Pancreas (tissue), 10 donors: Measurements from ENCODE around the gene HIPK2. TPM values are rescaled to one million over a fixed set of nuclear protein-coding genes. Genes with fewer than 3 reads are reported as not detected.
"Not testable (repeated sequence)": the region's sequence is repeated elsewhere in the genome, so short reads cannot be mapped to it uniquely, and the experiment has no call there.

Source experiments
- ATAC-seq, 4 donors: fragments of 200-7000 bp; cut with Tn5 transposase; one replicate each; pipeline versions ENCODE4 v1.8.0 to v1.9.1; 2020; ENCODE audit warnings: mild to moderate bottlenecking in 4 of 4, moderate library complexity in 4 of 4
- DNase-seq, 6 donors: peaks; one replicate each; pipeline ENCODE4 v3.0.0-alpha.2; 2020
- FAIRE-seq: peaks from 2 replicates; lab custom pipeline; 2012; peaks lifted over from hg19 to GRCh38; lab: Jason Lieb, UNC
- H3K27ac ChIP-seq, 4 donors: fragments of 200-600 bp; sonication (generic); 1 replicate in 3 of 4; 2 replicates in 1 of 4; pipeline versions ENCODE4 v1.5.0 to v1.8.0; 2020
- H3K27me3 ChIP-seq, 4 donors: fragments of 200-600 bp; one replicate each; pipeline ENCODE4 v1.8.0; 2021
- H3K36me3 ChIP-seq, 3 donors: fragments of 200-600 bp; sonication (generic) in 1 of 3; one replicate each; pipeline versions ENCODE4 v1.5.0 to v1.8.0; 2020 to 2021
- H3K4me1 ChIP-seq, 3 donors: fragments of 200-600 bp; one replicate each; pipeline ENCODE4 v1.8.0; 2021
- H3K4me3 ChIP-seq, 4 donors: fragments of 200-600 bp; sonication (generic) in 2 of 4; one replicate each; pipeline versions ENCODE4 v1.5.0 to v1.8.0; 2020 to 2021
- H3K9me3 ChIP-seq, 4 donors: fragments of 200-600 bp; one replicate each; pipeline ENCODE4 v1.8.0; 2021
- CTCF ChIP-seq, 4 donors: fragments of 200-600 bp; sonication (generic) in 3 of 4; IDR thresholded peaks; one replicate each; pipeline versions ENCODE4 v1.5.0 to v1.8.0; 2021; ENCODE audit warnings: antibody characterized with exemption in 4 of 4
- WGBS, 2 donors: extraction: QIAGEN DNeasy Blood & Tissue Kit; methylation state at CpG; one replicate each; pipeline ENCODE4 v1.1.7; 2013; 5-methylcytosine and 5-hydroxymethylcytosine counted together
- intact Hi-C, 3 donors: fragments of 100-400 bp; cut with DNase I; formaldehyde crosslinking; loops; one replicate each; pipeline versions ENCODE4 v1.11.1 to v1.14.2; 2022
- polyA plus RNA-seq, 2 donors: library from polyadenylated mRNA; stranded (reverse); fragments of 200-250 nt; gene quantifications; one replicate each; pipeline ENCODE4 v1.2.3, GENCODE V29; 2013
- total RNA-seq, 6 donors: library from RNA; stranded (reverse); fragmentation: NEBNext Ultra II Directional in 4 of 6; extraction: Animal tissue kit (Norgen Biotek cat#: 25700) in 4 of 6; gene quantifications; one replicate each; pipeline versions ENCODE4 v1.2.1 to v1.2.4, GENCODE V29; 2021 to 2023
- donor health status: healthy with polysubstance abuse.
- donor health status: DM: no; HTN: no; CAD: no; lungs with moderate emphysema.
- donor health status: DM: no; HTN: no; CAD: no.
- donor health status: control.
- donor health status: control.
- donor health status: Bipolar disorder and iron deficiency.
- donor health status: DM: yes; HTN: yes; CAD: no.
- donor health status: DM: no; HTN: no; CAD: no.
- donor health status: DM: no; HTN: no; CAD: no.
- donor health status: DM: yes; HTN: yes; CAD: no.

Gene HIPK2
- total and polyA plus RNA-seq, 8 donors = 6.7 to 49.0 (median 24.7) TPM

GRCh38 chr7:139673230-139673629, 104.6 kb downstream of the HIPK2 start:
- ATAC-seq = peak; percentile 53 to 79 (median 67)

GRCh38 chr7:139671967-139672366, 105.8 kb downstream of the HIPK2 start:
- no peaks in the 10 kb centered on the region for H3K36me3 ChIP-seq
- 42 to 47% methylated on average over 3 of the region's 3 CpGs for whole genome bisulfite sequencing, 2 donors
- intact Hi-C loops = no loop called here
- H3K4me3 ChIP-seq = no peak overlapping the region
- H3K27me3 ChIP-seq = no peaks in the 10 kb centered on the region
- no peak for TF ChIP-seq CTCF (IDR thresholded peaks at IDR 0.05)
- DNase-seq (no peak), ATAC-seq (no peak), FAIRE-seq (no peak)
- H3K27ac ChIP-seq = no peak overlapping the region
- no peaks in the 10 kb centered on the region for H3K9me3 ChIP-seq
- H3K4me1 ChIP-seq = peaks cover 22 to 44% (median 33%) of the 10 kb centered on the region in 3 donors

More at GRCh38 chr7:139673230-139673629, 104.6 kb downstream of the HIPK2 start:
- DNase-seq = peak in 1 of 6 donors; percentile 28
- 16 to 37% methylated on average over 5 of the region's 5 CpGs for WGBS, 2 donors
- Histone ChIP-seq H3K27me3 (no peaks in the 10 kb centered on the region), H3K4me1 (peaks cover 22 to 44% (median 33%) of the 10 kb centered on the region in 3 donors), H3K4me3 (no peak overlapping the region), H3K36me3 (no peaks in the 10 kb centered on the region), H3K27ac (peak overlapping the region; percentile 22 to 68 (median 44)), H3K9me3 (no peaks in the 10 kb centered on the region)
- intact Hi-C loops = no loop called here
- no peak for FAIRE-seq
- TF ChIP-seq CTCF (IDR thresholded peaks at IDR 0.05) = no peak

DNA sequence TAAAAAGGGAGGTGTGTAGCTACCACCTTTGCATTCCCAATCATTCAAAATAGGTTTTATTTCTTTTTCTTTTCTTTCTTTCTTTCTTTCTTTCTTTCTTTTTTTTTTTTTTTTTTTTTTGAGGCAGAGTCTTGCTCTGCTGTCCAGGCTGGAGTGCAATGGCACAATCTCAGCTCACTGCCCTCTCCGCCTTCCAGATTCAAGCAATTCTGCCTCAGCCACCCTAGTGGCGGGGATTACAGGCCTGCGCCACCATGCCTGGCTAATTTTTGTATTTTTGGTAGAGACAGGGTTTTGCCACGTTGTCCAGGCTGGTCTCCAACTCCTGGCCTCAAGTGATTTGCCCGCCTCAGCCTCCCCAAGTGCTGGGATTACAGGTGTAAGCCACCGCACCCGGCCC, 107.1 kb downstream of the HIPK2 start:
- H3K9me3 ChIP-seq, H3K36me3 ChIP-seq, H3K4me3 ChIP-seq, FAIRE-seq, DNase-seq, ATAC-seq, H3K27me3 ChIP-seq, intact Hi-C loops: not testable (repeated sequence)
- peak overlapping the region in 1 of 4 donors; percentile 5 for H3K27ac ChIP-seq
- H3K4me1 ChIP-seq = peaks cover 22 to 38% (median 33%) of the 10 kb centered on the region in 3 donors
- 97% methylated on average over 7 of the region's 7 CpGs for WGBS, 2 donors

GRCh38 chr7:139669106-139670061, 108.4 kb downstream of the HIPK2 start:
- TF ChIP-seq CTCF (IDR thresholded peaks at IDR 0.05) = no peak

DNA sequence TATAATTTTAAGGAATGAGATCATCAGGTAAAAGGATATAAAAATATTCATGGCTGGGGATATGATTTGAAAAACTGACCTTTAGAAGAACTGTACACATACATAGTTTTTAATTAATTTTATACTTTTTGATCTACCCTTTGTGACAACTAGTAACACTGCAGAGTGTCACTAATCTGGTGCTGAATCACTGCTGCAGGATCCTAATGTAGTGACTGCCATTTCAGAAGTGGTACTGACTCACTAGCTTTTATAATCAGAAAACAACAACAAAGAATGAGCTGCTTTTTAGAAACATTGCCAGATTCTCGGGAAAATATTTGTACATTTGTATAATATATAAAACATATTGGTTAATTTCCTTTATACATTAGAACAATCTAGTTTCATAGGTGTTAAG, 110.4 kb downstream of the HIPK2 start:
- intact Hi-C loops = no loop called here
- WGBS, 2 donors = 86 to 92% methylated on average over 1 of the region's 1 CpG
- Histone ChIP-seq H3K4me3 (no peak overlapping the region), H3K27ac (no peak overlapping the region), H3K4me1 (peaks cover 3 to 20% (median 7%) of the 10 kb centered on the region in 3 donors), H3K36me3 (no peaks in the 10 kb centered on the region), H3K9me3 (no peaks in the 10 kb centered on the region), H3K27me3 (no peaks in the 10 kb centered on the region)
- no peak for TF ChIP-seq CTCF (IDR thresholded peaks at IDR 0.05)
- no peak for FAIRE-seq
- no peak for ATAC-seq
- DNase-seq = no peak

More at GRCh38 chr7:139669106-139670061, 108.4 kb downstream of the HIPK2 start:
- no peak overlapping the region for H3K4me3 ChIP-seq
- 81 to 83% methylated on average over 11 of the region's 11 CpGs for WGBS, 2 donors
- no peaks in the 10 kb centered on the region for H3K9me3 ChIP-seq
- no peak overlapping the region for H3K27ac ChIP-seq
- intact Hi-C loops = no loop called here
- no peak for FAIRE-seq
- no peaks in the 10 kb centered on the region for H3K36me3 ChIP-seq
- no peak for DNase-seq
- no peaks in the 10 kb centered on the region for H3K27me3 ChIP-seq
- peaks cover 11 to 27% (median 26%) of the 10 kb centered on the region in 3 donors for H3K4me1 ChIP-seq
- ATAC-seq = no peak
